ENCODE results near the gene SUPT4H1.
"Not testable (repeated sequence)": the region's sequence is repeated elsewhere in the genome, so short reads cannot be mapped to it uniquely, and the experiment has no call there.

Gene SUPT4H1

DNA sequence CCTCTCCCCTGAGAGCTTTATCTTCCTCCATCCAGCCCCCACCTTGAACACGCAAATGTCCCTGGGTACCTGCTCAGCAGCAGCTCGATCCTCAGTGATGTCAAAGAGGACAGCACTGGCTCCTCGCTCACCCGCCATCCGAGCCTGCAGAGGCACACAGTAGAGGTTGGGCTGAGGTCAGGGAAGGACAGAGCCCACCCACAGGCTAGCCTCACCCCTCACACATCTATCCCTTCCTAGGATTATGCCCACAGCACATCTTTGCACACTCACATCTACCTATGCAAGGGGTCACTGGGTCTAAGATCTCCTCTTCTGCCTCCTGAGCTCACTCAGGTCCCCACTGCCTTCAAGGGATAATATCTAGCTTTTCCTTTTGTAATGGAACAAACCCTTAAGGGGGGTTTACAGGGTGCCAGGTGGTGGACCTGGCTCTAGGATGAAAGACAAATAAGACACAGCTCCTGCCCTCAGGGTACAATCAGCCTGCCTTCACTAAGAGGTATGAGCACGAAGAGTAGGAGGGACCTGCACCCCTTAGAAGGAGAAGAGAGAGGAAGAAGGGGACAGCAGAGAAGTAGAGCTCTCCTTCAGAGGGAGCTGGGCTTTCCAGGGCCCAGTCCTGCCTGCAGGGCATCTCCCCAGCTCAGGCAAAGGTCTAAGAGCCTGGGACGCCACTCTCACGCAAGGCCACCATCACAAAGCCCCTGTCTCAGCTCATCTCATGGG is 11.6 kb upstream of the SUPT4H1 start:
- DNase-seq (ENCODE audit: low spot score): no peak

DNA sequence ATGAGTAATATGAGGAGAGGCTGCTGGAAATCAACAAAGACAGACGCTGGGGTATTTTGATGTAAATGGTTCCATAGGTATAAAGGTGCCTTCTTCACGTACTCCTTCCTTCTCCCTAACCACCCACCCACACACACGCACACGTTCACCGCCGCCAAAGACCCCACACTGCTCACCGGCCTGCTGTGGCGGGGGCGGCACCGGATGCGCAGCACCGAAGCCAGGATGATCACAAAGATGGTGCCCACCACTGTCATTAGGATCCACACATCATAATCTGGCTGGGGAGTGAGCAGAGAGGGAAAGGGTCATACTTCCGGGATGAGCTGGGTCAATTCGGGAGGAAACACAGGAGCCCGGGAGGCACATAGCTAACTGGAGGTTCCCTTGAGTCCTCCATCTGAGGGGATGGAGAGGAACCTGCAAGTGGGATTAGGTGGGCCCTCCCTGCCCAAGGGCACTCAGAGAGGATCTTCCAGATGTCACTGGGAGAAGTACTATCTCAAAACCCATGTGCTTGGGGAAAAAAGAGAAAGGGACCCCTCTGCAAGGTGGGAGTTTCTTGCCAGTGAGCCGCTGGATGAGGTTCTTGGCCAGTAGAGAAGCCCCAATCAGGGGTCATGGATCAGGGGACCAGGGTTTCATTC is 10.5 kb upstream of the SUPT4H1 start:
- DNase-seq (ENCODE audit: low spot score): no peak

DNA sequence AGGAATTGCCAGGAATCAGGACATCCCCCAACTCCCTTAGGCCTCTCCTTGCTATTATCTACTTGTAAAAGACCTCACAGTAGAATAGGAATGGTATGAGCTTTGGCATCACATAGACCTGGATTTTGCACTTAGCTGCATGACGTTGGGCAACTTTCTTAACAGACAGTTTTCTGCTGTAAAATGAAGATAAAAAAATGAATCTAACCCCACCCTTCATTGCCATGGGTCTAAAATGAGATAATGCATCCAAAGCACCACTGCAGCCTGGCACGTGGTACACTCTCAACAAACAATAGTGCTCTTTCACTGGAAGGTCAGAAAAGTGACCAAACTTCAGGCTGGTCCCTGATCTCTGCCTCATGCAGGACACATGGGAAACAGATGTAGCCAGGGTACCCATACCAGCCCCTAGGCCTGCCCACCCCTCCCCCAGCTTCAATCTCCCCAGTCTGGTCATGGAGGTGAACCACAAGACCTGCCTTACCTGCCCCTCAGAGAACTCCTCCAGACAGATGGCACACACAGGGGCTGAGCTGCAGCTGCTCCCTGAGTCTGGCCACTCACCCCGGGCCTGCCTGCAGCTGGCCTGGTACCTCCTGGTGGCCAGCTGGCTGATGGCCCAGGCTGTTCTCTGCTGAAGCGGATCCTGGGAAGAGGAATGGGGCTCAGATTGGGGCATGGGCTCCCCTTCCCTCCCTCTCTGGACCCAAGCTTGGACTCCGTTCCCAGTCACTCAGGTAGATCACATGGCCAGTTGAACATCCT is 8.5 kb upstream of the SUPT4H1 start:
- DNase-seq (ENCODE audit: low spot score): no peak

DNA sequence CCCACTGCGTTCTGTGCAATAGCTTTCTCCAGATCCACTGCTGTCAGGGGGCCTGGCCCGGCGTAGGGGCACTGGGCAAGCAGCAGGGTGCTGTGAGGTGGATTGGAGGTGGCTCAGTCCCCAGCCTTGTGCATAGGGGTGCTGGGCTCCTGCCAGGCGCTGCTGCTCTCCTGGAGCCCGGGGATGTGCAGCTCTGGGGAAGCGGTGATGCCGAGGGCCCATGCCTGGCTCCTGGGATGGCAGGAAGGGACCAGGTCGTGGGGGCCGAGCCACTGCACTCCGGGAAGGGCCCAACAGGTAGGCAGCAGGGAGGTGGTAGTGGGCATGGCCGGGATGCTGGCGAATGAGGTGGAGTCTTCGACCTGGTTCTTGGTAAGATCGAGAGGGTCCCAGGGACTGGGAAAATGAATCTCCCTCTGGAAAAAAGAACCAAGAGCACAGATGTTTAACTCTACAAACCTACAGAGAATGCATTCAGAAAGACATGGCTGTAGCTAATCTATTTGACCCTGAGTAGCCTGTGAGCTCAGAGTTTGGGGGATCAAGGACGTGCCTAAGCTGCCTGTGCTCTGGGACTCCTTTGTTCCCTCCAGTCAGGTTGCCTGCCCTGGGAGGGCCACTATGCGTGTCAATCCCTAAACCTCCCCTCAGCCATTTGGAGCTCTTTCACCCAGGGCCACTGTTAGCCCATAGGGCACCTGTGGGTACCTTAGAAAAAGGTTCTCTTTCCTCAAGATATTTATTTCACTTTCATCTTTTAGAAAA is 6.6 kb upstream of the SUPT4H1 start:
- no peak for DNase-seq (ENCODE audit: low spot score)

DNA sequence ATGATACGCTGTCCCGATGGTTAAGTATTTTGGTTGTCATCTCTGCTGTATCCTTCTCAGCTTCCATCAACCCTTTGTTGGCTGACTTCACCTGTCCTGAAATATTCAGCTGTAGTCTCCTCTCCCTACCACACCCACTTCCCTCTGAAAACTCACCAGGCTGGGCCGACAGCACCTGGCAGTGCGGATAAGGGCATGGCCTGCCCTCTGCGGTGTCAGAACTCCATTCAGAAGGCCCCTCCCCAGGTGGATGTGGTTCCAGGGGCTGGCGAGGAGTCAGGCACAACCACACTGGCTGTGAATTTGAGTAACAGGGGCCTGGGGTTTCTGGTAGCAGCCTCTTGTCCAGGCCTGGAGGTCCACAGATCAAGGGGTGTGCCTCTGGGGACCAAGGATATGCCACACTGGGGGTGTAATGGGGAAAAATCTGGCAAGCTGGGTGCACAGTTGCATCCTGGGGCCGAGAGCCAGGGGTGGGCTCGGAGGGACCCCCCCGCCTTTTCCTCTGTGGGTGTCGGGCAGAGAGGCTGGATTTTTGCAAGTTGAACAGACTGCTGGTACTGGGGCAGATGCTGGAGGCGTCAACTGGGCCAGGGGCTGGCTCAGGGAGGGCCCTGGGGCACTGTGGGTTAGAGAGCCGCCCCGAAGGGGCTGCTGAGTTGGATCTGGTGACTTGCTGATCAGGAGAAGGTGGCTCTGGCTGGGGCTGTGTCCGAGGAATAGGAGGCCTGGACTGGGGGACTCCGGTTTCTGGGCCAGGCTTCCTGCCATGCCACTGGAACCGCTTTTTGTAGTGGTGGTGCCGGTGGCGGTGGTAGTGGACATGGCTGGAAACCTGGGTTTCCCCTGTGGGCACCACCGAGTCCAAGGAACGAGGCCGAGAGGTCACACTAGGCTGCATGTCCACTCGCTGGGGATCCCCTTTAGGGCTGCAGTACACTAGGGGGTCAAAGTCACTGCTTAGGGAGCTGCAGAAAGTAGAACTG is 5.6 kb upstream of the SUPT4H1 start:
- no peak for DNase-seq (ENCODE audit: low spot score)

DNA sequence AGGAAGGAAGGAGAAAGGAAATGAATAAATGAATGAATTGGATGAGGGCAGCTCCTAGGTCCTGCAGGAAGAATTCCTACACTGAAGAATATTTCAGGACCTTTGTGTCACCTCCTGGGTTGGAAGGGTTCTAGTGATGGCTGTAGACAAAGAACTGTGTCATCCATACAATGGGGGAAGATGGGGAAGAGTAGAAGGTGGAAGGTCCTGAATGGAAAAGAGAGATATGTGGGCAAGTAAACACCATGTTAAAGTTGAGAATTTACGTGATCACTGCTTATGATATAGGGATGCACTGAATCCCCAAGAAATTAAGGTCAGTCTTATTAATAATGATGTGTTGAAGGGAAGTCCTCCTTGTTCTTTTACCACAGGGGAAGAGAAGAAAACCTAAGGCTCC is 4.2 kb upstream of the SUPT4H1 start:
- DNase-seq (ENCODE audit: low spot score): no peak

DNA sequence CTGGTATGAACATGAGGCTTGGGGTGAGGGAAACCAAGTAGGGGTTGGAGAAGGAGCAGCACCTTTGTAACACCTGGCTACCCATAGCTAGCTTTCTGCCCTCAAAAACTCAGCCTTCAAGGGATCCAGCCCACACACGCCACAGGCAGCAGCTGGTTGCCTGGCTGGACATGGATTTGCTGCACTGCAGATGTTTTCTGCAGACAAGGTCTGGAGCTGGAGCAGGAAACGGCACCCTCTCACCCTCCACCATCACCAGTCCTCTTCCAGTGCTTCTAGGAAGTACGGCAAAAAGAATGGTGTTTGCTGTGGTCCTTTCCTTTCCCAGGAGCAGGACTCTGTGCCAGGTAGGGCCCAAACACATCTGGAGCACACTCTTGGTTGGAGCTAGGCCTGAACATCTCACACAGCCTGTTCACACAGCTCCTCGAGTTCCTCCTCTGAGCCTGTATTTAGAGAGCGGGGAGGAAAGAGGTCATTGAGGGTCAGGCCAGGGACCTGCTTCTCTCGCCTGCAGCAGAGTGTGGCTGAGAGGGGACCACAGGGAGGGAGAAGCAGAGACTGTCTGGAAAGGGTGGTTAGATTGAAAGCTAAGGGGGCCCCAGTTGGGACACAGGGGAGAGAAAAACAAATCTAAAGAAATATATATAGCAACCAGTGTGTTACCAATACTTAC is 2.7 kb upstream of the SUPT4H1 start:
- no peak for DNase-seq (ENCODE audit: low spot score)

DNA sequence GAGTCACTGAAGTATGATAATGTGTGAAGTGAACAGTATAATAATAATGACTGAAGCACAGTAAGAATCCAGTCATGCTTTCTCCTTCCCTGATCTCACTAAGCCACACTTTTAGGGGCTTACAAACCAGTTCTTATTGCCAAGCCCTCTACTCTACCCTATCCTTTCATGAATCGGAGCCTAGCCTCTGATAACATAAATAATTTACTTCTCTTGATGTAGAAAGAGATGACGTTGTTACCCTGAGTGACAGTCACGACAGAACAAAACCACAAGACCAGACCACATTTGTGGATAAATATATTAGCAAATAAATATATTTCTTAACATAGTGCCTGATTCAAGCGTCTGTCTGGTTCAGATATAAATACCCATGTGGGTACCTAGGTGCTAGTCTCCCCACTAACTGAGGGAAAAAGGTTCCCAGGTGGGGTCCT is 1.4 kb upstream of the SUPT4H1 start:
- no peak for DNase-seq (ENCODE audit: low spot score)

DNA sequence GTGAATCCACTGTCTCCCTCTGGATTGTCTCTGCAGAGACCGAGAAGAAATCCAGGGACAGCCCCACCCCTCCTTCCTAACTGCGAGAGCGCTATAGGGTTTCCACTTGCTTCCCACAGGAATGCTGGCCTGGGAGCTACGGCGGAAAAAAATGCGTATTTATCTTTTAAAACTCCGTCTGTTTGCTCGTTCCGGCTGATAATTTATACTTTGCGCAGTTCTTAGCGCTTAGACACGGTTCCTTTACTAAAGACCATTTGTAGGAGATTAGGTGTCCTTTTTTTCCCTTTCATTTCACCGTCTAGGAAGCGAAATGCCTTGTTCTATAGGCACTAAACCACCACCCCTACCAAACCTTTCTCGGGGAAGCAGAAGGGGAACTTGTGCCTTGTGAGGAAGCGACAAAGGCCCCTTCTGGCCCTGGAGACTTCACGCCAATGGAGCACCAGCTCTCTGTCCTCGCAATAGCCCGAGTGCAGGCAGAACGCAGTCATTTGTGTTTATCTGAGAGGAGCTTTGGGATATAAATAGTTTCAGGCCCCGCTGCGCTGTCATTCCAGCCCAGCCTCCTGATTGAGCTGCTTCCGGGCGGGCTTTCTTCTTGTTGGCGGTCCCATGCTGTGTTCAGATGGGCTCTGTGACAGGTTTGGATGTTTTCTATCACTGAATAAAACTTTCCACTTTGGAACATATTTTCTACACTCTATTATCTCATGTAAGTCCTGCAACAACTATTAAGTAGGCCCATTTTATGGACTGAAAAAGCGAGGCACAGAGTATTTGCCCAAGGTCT is 791 bp upstream of the SUPT4H1 start:
- peak; percentile 39 for DNase-seq (ENCODE audit: low spot score)

DNA sequence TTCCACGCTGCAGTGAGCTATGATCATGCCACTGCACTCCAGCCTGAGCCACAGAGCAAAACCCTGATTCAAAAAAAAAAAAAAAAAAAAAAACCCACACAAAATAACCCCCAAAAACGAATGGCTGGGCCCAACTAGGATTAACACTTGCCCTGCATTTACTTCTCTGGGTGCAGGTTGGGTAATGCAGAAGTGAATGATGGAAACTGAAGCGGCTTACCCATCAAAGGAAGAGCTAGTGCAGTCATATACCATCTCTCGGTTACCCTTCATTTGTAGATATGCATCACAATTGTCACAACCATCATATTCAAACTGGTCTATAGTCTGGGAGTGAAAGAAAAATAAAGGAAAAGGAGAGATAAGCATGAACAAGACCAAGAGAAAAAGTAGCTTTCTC is 819 bp downstream of the SUPT4H1 start:
- DNase-seq (ENCODE audit: low spot score): no peak

DNA sequence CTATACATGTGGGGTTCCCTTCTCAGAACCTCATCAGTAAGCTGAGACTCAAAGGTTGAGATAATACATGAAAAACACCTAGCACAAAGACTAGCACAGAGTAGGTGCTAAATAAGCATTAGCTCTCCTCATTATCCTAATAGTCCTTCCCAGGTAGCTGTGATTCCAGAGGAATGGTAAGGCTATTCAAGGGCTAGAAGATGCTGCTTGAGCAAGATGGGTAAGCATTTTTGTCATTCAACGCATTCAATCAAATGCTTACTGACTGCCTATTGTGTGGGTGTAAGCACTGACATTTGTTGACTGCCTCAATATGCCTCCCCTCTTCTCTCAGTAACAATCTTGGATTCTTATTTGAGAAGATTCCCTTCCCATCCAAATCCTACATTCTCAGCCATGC is 4.0 kb downstream of the SUPT4H1 start:
- no peak for DNase-seq (ENCODE audit: low spot score)

DNA sequence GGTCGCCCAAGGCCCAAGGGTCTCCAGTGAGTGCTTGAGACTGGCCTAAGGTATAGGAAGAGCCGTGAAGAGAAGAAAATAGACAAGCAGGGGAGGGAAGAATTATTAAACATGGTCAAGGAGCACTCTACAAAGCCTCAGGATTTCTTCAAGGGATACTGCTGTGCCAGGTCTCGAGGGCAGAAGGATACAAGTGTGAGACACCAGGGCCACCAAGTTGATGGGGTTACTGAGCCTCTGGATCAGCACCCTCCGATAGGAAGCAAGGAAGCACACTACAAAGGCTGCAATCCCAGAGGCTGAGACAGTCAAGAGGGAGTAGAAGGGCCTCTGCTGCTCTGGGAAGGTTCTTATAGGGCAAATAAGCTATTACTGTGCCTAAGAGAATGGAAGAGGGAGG is 6.5 kb downstream of the SUPT4H1 start:
- DNase-seq (ENCODE audit: low spot score): no peak

DNA sequence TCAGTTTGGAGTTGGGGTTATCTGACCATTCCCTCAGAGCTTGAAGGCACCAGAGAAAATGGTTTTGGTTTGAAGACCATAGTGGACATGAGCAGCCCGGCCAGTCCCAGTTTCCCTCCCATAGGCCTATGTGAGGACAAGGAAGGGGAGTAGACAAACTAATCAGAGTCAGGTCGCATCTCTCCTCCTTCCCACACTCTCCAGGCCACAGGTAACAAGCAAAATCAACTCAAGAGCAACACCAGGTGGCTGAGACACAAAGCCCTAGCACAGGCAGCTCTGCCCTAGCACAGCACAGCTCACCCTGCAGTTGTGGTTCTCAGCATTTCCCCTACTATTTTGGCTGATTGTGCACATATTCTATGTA is 7.2 kb downstream of the SUPT4H1 start:
- DNase-seq (ENCODE audit: low spot score): no peak

DNA sequence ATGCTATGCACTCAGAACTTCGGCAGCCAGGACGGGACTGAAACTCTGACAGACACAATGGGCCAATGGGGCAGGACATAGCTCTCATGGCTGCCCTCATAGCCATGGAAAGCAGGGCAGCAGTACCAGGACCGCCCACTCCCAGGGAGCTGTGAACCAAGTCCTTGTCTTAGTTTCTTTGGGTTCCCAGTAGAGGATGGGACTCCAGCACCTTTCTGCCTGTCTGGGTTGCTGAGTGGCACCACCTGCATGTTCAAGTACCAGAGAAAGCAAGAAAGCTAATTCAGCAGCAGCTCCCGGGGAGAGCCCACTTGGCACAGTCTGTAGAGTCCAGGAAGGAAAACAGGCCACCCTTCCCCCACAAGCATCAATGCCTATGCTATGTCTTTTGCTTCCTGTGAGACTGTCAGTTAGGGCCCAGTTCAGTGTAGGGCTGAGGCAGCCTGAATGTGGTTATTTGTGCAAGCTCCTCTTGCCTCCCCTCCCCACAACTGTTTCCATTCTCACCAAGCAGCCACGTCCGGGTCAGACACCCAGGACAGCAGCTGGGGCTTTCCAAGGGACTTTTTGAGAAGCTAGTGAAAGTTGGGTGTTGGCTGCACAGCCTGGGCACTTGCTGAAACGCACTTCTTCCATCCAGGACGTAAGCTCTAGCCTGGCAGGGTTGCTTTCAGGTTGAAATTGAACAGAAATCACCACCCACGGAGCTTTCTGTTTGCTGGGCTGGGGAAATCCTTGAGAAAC is 7.8 kb downstream of the SUPT4H1 start:
- no peak for DNase-seq (ENCODE audit: low spot score)

DNA sequence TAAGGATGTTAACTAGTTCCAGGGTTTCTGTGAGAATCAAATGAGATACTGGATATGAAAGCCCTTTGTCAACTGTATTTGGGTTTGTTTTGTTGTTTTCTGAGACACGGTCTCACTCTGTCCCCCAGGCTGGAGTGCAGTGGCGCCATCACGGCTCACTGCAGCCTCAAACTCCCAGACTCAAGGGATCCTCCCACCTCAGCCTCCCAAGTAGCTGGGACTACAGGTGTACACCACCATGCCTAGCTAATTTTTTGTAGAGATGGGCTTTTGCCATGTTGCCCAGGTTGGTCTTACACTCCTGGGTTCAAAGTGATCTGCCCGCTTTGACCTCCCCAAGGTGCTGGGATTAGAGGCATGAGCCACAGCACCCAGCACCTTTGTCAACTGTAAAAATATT is 8.9 kb downstream of the SUPT4H1 start:
- DNase-seq (ENCODE audit: low spot score): no peak

DNA sequence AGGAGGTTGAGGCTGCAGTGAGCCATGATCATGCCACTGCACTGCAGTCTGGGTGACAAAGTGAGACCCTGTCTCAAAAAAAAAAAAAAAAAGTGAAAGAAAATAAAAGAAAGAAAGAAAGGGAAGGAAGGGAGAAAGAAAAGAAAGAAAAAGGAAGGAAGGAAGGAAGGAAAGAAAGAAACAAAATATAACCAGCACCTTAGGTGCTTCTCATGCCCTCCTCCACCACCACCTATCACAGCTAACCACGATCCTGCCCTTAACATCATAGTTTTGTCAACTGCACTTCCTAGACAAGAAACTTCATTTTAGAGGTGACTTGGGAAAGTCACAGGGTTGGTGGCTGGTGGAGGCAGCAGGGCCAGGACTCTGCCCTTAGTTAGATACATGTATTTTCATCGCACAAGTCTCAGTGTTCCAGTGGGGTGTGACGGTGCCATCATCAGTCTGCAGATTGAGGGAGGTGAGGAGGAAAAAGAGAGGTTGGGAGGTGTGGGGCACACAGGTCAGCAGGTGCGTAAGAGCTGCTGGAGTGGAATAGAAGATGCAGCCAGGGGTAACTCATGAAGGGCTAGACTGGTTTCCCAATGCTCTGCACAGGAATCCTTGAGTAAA is 10.0 kb downstream of the SUPT4H1 start:
- no peak for DNase-seq (ENCODE audit: low spot score)

DNA sequence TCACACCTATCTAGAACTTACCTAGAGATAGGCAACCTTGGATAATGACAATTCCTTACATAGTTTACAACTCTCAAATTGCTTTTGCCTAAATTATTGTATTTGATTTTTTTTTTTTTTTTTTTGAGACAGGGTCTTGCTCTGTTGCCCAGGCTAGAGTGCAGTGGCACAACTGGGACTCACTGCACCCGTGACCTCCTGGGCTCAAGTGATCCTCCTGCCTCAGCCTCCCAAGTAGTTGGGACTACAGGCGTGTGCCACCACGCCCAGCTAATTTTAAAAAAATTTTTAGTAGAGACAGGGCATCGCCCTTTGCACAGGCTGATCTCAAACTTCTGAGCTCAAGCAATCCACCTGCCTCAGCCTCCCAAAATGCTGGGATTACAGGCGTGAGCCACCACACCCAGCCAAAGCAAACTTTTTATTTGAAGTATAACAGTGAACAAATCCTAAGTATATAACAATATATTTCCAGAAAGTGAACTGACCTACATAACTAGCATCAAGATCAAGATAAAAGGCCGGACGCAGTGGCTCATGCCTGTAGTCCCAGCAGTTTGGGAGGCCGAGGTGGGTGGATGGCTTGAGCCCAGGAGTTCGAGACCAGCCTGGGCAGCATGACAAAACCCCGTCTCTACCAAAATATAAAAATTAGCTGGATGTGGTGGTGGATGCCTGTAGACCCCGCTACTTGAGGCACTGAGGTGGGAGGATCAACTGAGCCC is 10.7 kb downstream of the SUPT4H1 start:
- DNase-seq (ENCODE audit: low spot score): not testable (repeated sequence)

DNA sequence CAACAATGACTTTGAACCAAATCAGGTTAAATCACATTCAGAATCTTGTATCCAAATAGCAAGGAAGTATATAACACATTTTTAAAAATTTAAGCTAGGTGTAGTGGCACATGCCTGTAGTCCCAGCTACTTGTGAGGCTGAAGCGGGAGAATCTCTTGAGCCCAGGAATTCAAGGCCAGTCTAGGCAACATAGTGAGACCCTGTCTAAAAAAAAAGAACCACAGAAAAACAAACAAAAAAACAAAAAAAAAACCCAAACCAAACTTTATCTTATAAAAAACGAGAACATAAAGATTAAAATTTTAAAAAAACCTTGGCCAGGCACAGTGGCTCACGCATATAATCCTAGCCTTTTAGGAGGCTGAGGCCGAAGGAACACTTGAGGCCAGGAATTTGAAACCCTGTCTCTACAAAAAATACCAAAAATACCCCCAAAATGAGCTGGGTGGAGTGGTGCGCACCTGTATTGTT is 11.6 kb downstream of the SUPT4H1 start:
- no peak for DNase-seq (ENCODE audit: low spot score)
